ENCODE measurements around the gene AFAP1L1. TPM values are rescaled to one million over a fixed set of nuclear protein-coding genes. Genes with fewer than 3 reads are reported as not detected.

Gene AFAP1L1
- total RNA-seq, 4 donors from 2014 or later, result 10.3 to 20.6 (median 14.0) TPM

- Histone ChIP-seq H3K4me3 (no peak overlapping the region), H3K27me3 (no peaks in the 10 kb centered on the region), H3K9me3 (no peaks in the 10 kb centered on the region), H3K4me1 (no peaks in the 10 kb centered on the region), H3K27ac (no peak overlapping the region), H3K36me3 (peaks cover 0 to 87% of the 10 kb centered on the region in 2 donors)
- no peak for TF ChIP-seq POLR2AphosphoS5 (IDR thresholded peaks at IDR 0.05)
- no peak for TF ChIP-seq POLR2A (IDR thresholded peaks at IDR 0.05)
- TF ChIP-seq EP300 (IDR thresholded peaks at IDR 0.05), result no peak
- TF ChIP-seq CTCF (IDR thresholded peaks at IDR 0.05), result no peak
- WGBS, 2 donors (ENCODE audit: low coverage in 1 of 2), result 58 to 66% methylated on average over 2 of the region's 2 CpGs
- ATAC-seq, result no peak
Observed at GRCh38 chr5:149333711-149334443, 62.2 kb downstream of the AFAP1L1 start.

GRCh38 chr5:149337736-149338135 is 66.1 kb downstream of the AFAP1L1 start:
- no peak for ATAC-seq
- peaks cover 0 to 76% of the 10 kb centered on the region in 2 donors for H3K36me3 ChIP-seq
- WGBS, 2 donors (ENCODE audit: low coverage in 1 of 2), result 72 to 73% methylated on average over 4 of the region's 4 CpGs

GRCh38 chr5:149338364-149338763 is 66.7 kb downstream of the AFAP1L1 start:
- H3K36me3 ChIP-seq, result peaks cover 0 to 70% of the 10 kb centered on the region in 2 donors
- no peaks in the 10 kb centered on the region for H3K9me3 ChIP-seq
- H3K4me3 ChIP-seq, result no peak overlapping the region
- H3K27me3 ChIP-seq, result no peaks in the 10 kb centered on the region
- TF ChIP-seq POLR2A (IDR thresholded peaks at IDR 0.05) (no peak), POLR2AphosphoS5 (IDR thresholded peaks at IDR 0.05) (no peak), CTCF (IDR thresholded peaks at IDR 0.05) (no peak), EP300 (IDR thresholded peaks at IDR 0.05) (no peak)
- no peaks in the 10 kb centered on the region for H3K4me1 ChIP-seq
- WGBS, 2 donors (ENCODE audit: low coverage in 1 of 2), result 38 to 40% methylated on average over 1 of the region's 1 CpG
- H3K27ac ChIP-seq, result no peak overlapping the region
- no peak for ATAC-seq

More at GRCh38 chr5:149337736-149338135, 66.1 kb downstream of the AFAP1L1 start:
- Histone ChIP-seq H3K27me3 (no peaks in the 10 kb centered on the region), H3K27ac (no peak overlapping the region), H3K4me1 (no peaks in the 10 kb centered on the region), H3K4me3 (no peak overlapping the region), H3K9me3 (no peaks in the 10 kb centered on the region)
- TF ChIP-seq EP300 (IDR thresholded peaks at IDR 0.05) (no peak), POLR2A (IDR thresholded peaks at IDR 0.05) (no peak), CTCF (IDR thresholded peaks at IDR 0.05) (no peak), POLR2AphosphoS5 (IDR thresholded peaks at IDR 0.05) (no peak)

- TF ChIP-seq POLR2A (IDR thresholded peaks at IDR 0.05) (no peak), CTCF (IDR thresholded peaks at IDR 0.05) (no peak), EP300 (IDR thresholded peaks at IDR 0.05) (no peak), POLR2AphosphoS5 (IDR thresholded peaks at IDR 0.05) (no peak)
- Histone ChIP-seq H3K27ac (no peak overlapping the region), H3K27me3 (no peaks in the 10 kb centered on the region), H3K36me3 (peaks cover 0 to 48% of the 10 kb centered on the region in 2 donors), H3K4me1 (peaks cover 0 to 14% (median 0%) of the 10 kb centered on the region in 3 donors), H3K9me3 (no peaks in the 10 kb centered on the region), H3K4me3 (no peak overlapping the region)
- no peak for ATAC-seq
- WGBS, 2 donors (ENCODE audit: low coverage in 1 of 2), result 55 to 100% methylated on average over 1 of the region's 1 CpG
Observed at GRCh38 chr5:149340920-149341319, 69.3 kb downstream of the AFAP1L1 start.

- no peak overlapping the region for H3K27ac ChIP-seq
- H3K4me1 ChIP-seq, result peaks cover 0 to 23% (median 0%) of the 10 kb centered on the region in 3 donors
- H3K36me3 ChIP-seq, result peaks cover 0 to 39% of the 10 kb centered on the region in 2 donors
- H3K4me3 ChIP-seq, result no peak overlapping the region
- H3K9me3 ChIP-seq, result no peaks in the 10 kb centered on the region
- ATAC-seq, result no peak
- TF ChIP-seq POLR2A (IDR thresholded peaks at IDR 0.05) (no peak), CTCF (IDR thresholded peaks at IDR 0.05) (no peak), EP300 (IDR thresholded peaks at IDR 0.05) (no peak), POLR2AphosphoS5 (IDR thresholded peaks at IDR 0.05) (no peak)
- no peaks in the 10 kb centered on the region for H3K27me3 ChIP-seq
Observed at GRCh38 chr5:149341876-149342275, 70.2 kb downstream of the AFAP1L1 start.
